Stimulated activated CD8-positive, alpha-beta memory T cell treated with anti-CD3 and anti-CD28 coated beads, Interleukin-7, amount 100 ng/mL, for 24 hours (primary cell): Measurements from ENCODE around the gene ZNF687.
A peak's percentile ranks its signal among the peaks of the same experiment; 100 is the strongest.

Experiments used
- DNase-seq: peaks from one replicate; pipeline ENCODE4 v3.0.0-alpha.2; 2020; ENCODE audit warnings: low read depth

Gene ZNF687

GRCh38 chr1:151312411-151312810 lies 30.3 kb downstream of the ZNF687 start:
- DNase-seq = no peak

- DNase-seq = no peak
Observed at GRCh38 chr1:151312826-151313225, 30.7 kb downstream of the ZNF687 start.

GRCh38 chr1:151313501-151313900 lies 31.4 kb downstream of the ZNF687 start:
- no peak for DNase-seq

- no peak for DNase-seq
Observed at GRCh38 chr1:151314137-151314875, 32.2 kb downstream of the ZNF687 start.

GRCh38 chr1:151315565-151316235 lies 33.6 kb downstream of the ZNF687 start:
- DNase-seq = no peak

- DNase-seq = no peak
Observed at GRCh38 chr1:151318975-151319374, 36.9 kb downstream of the ZNF687 start.

GRCh38 chr1:151324390-151324930 lies 42.4 kb downstream of the ZNF687 start:
- DNase-seq = no peak

- no peak for DNase-seq
Observed at GRCh38 chr1:151325231-151325630, 43.1 kb downstream of the ZNF687 start.

- no peak for DNase-seq
Observed at GRCh38 chr1:151325646-151326429, 43.7 kb downstream of the ZNF687 start.

GRCh38 chr1:151326619-151327222 lies 44.6 kb downstream of the ZNF687 start:
- peak; percentile 21 for DNase-seq

- peak; percentile 76 for DNase-seq
Observed at GRCh38 chr1:151327223-151327902, 45.3 kb downstream of the ZNF687 start, which contains the start of gene PI4KB. TSS of gene PI4KB (minus strand) at chr1:151327416. CDS start at chr1:151316481, 10,935 bp downstream.

GRCh38 chr1:151327903-151328674 lies 46.0 kb downstream of the ZNF687 start:
- no peak for DNase-seq

- no peak for DNase-seq
Observed at GRCh38 chr1:151334822-151335221, 52.7 kb downstream of the ZNF687 start.

- DNase-seq = no peak
Observed at GRCh38 chr1:151336556-151336955, 54.5 kb downstream of the ZNF687 start.

GRCh38 chr1:151340870-151341754 lies 59.0 kb downstream of the ZNF687 start:
- DNase-seq = no peak
